Measurements from ENCODE around the gene ST3GAL5. TPM values are rescaled to one million over a fixed set of nuclear protein-coding genes. Genes with fewer than 3 reads are reported as not detected.

Gene ST3GAL5
- polyA plus RNA-seq, 1 of the 3 experiments (the other 2 are of a cell fraction) = 37.6 TPM

DNA sequence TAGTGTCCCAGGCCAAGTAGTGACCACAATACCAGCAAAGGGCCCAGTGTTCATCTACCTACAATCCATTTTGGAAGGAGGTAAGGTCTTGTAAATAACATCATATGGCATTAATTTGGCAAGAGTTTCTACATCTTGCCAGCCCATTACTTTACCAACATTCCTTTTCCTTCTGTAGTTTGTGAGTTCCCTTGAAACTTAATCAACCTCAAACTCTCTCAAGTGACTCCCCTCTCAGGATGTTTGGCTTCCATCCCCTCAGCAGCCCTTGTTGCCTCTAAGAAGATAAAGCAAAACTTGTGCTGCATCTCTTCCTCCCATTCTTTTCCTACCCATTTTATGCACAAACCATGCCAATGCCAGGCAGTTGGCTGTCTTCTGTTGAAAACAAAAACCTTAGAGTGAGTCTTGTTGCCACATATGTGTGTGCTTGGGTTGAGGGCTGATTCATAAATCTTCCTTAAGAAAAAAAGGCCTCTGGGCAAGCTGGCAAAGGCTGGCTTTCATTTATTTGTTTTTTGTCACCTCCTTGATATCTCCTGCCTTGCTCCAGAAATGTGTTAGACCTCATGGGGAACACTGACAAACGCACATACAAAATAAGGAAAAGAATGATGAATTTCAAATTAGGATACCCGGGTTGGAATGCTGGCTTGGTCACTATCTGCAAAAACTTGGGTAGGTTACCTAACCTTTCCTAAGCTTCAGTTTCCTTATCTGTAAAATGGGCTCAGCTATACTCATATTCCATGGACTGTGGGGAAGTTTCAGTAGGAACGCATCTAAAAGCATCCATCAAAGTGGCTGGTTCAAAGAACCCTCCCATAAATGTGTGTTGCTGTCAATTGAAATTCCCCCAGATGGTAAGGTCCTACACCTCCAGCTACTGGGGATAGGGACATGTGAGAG is 29.4 kb upstream of the ST3GAL5 start:
- no peaks in the 10 kb centered on the region for H3K4me1 ChIP-seq (ENCODE audit: control insufficient read depth in 1 of 2, insufficient read depth in 2 of 2, low read depth in 1 of 2, low read length in 1 of 2)
- no peaks in the 10 kb centered on the region for H3K9me3 ChIP-seq
- H3K9ac ChIP-seq = no peak overlapping the region
- TF ChIP-seq TEAD4 (IDR thresholded peaks at IDR 0.05; ENCODE audit: borderline replicate concordance, insufficient read depth) (no peak), NRF1 (IDR thresholded peaks at IDR 0.05; ENCODE audit: low read depth, low read length) (no peak), TCF12 (IDR thresholded peaks at IDR 0.05) (peak; percentile 26; the same call in 1 of the 2 replicates)
- TF ChIP-seq, protein P1, sequence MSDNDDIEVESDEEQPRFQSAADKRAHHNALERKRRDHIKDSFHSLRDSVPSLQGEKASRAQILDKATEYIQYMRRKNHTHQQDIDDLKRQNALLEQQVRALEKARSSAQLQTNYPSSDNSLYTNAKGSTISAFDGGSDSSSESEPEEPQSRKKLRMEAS (IDR thresholded peaks at IDR 0.05; ENCODE audit: low read depth) = no peak
- H3K27me3 ChIP-seq (ENCODE audit: insufficient read depth) = no peaks in the 10 kb centered on the region
- H3K4me2 ChIP-seq = no peak overlapping the region
- no peak overlapping the region for H2AFZ ChIP-seq (ENCODE audit: low read depth)
- H3K36me3 ChIP-seq (replicated peaks in 1 of 2; ENCODE audit: control insufficient read depth in 1 of 2, insufficient read depth in 2 of 2, low read length in 1 of 2) = no peaks in the 10 kb centered on the region
- no peak for DNase-seq
- no peaks in the 10 kb centered on the region for H3K9me2 ChIP-seq
- 52% methylated on average over 3 of the region's 3 CpGs for WGBS (ENCODE audit: low lambda C conversion rate)
- peaks cover 3% of the 10 kb centered on the region for H3F3A ChIP-seq (replicated peaks; ENCODE audit: insufficient read depth)
- ChIA-PET CTCF (interaction anchor here (1.6 to 2.3 kb wide), 2 partner anchors 29 to 162 kb away, joined by 3 to 16 read pairs; partner anchors contain the start of gene ST3GAL5), POLR2A (no interaction called here)
- H4K20me1 ChIP-seq (ENCODE audit: insufficient read depth) = no peaks in the 10 kb centered on the region
- H3K79me2 ChIP-seq (ENCODE audit: insufficient read depth) = no peaks in the 10 kb centered on the region
- H3K4me3 ChIP-seq (ENCODE audit: low read depth in 2 of 2, low read length in 1 of 2) = no peak overlapping the region
- peak overlapping the region in 1 of 2 experiments; percentile 24; a peak in 1 of 4 replicates for H3K27ac ChIP-seq (ENCODE audit: low read depth in 2 of 2, low read length in 1 of 2)

DNA sequence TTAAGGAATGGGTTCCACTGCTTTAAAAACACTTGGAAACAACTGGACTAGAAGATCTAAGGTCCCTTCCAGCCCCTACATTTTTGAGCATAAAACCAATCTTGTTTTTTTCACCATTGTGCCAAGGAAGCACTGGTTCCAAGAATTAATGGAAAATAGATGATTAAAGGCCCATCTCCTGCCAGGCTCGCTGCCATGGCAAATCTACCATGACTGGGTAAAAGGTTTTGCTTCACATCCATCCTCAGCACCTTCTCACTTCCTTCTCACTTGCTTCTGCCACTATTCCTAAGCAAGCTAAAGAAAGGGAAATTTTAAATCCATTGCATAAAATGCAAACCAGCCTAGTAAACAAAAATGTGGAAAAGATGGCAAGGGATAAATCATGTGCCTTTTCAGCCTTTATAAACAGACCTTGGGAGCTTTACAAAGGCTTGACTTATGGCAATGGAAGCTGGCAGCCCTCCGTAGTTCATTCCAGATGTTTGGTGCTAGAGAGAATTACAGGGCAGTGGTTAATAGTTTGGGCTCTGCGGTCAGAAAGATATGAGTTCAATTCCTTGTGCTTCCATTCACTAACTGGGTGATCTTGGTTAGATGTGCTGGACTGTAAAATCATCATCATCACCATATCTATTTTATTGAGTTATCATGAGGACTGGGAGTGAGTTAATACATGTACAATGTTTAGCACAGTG is 27.0 kb upstream of the ST3GAL5 start:
- Histone ChIP-seq H3K36me3 (replicated peaks in 1 of 2; ENCODE audit: control insufficient read depth in 1 of 2, insufficient read depth in 2 of 2, low read length in 1 of 2) (no peaks in the 10 kb centered on the region), H3K9ac (no peak overlapping the region), H3F3A (replicated peaks; ENCODE audit: insufficient read depth) (peaks cover 13% of the 10 kb centered on the region), H2AFZ (ENCODE audit: low read depth) (no peak overlapping the region), H3K9me2 (no peaks in the 10 kb centered on the region), H3K27ac (ENCODE audit: low read depth in 2 of 2, low read length in 1 of 2) (no peak overlapping the region), H4K20me1 (ENCODE audit: insufficient read depth) (no peaks in the 10 kb centered on the region), H3K4me1 (ENCODE audit: control insufficient read depth in 1 of 2, insufficient read depth in 2 of 2, low read depth in 1 of 2, low read length in 1 of 2) (peaks cover 0 to 9% of the 10 kb centered on the region in 2 experiments; a peak in 1 of 4 replicates), H3K4me2 (no peak overlapping the region), H3K4me3 (ENCODE audit: low read depth in 2 of 2, low read length in 1 of 2) (no peak overlapping the region), H3K79me2 (ENCODE audit: insufficient read depth) (no peaks in the 10 kb centered on the region), H3K9me3 (no peaks in the 10 kb centered on the region), H3K27me3 (ENCODE audit: insufficient read depth) (no peaks in the 10 kb centered on the region)
- TF ChIP-seq RXRA (IDR thresholded peaks at IDR 0.05; ENCODE audit: borderline replicate concordance, low read depth) (no peak), RFX5 (IDR thresholded peaks at IDR 0.05; ENCODE audit: low read length) (no peak), SMC3 (IDR thresholded peaks at IDR 0.05; ENCODE audit: low read depth, low read length) (no peak), TAF1 (IDR thresholded peaks at IDR 0.05; ENCODE audit: borderline replicate concordance, low read depth, low read length) (no peak), GABPA (IDR thresholded peaks at IDR 0.05; ENCODE audit: low read depth) (no peak), FOXJ3 (CRISPR knock-in tag; IDR thresholded peaks at IDR 0.05) (no peak), GATA2 (CRISPR knock-in tag; IDR thresholded peaks at IDR 0.05) (no peak)
- TF ChIP-seq, protein P2, sequence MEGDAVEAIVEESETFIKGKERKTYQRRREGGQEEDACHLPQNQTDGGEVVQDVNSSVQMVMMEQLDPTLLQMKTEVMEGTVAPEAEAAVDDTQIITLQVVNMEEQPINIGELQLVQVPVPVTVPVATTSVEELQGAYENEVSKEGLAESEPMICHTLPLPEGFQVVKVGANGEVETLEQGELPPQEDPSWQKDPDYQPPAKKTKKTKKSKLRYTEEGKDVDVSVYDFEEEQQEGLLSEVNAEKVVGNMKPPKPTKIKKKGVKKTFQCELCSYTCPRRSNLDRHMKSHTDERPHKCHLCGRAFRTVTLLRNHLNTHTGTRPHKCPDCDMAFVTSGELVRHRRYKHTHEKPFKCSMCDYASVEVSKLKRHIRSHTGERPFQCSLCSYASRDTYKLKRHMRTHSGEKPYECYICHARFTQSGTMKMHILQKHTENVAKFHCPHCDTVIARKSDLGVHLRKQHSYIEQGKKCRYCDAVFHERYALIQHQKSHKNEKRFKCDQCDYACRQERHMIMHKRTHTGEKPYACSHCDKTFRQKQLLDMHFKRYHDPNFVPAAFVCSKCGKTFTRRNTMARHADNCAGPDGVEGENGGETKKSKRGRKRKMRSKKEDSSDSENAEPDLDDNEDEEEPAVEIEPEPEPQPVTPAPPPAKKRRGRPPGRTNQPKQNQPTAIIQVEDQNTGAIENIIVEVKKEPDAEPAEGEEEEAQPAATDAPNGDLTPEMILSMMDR (IDR thresholded peaks at IDR 0.05) = no peak
- TF ChIP-seq, protein P3, sequence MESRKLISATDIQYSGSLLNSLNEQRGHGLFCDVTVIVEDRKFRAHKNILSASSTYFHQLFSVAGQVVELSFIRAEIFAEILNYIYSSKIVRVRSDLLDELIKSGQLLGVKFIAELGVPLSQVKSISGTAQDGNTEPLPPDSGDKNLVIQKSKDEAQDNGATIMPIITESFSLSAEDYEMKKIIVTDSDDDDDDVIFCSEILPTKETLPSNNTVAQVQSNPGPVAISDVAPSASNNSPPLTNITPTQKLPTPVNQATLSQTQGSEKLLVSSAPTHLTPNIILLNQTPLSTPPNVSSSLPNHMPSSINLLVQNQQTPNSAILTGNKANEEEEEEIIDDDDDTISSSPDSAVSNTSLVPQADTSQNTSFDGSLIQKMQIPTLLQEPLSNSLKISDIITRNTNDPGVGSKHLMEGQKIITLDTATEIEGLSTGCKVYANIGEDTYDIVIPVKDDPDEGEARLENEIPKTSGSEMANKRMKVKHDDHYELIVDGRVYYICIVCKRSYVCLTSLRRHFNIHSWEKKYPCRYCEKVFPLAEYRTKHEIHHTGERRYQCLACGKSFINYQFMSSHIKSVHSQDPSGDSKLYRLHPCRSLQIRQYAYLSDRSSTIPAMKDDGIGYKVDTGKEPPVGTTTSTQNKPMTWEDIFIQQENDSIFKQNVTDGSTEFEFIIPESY (IDR thresholded peaks at IDR 0.05; ENCODE audit: borderline replicate concordance, low read depth) = no peak
- TF ChIP-seq, protein P4, sequence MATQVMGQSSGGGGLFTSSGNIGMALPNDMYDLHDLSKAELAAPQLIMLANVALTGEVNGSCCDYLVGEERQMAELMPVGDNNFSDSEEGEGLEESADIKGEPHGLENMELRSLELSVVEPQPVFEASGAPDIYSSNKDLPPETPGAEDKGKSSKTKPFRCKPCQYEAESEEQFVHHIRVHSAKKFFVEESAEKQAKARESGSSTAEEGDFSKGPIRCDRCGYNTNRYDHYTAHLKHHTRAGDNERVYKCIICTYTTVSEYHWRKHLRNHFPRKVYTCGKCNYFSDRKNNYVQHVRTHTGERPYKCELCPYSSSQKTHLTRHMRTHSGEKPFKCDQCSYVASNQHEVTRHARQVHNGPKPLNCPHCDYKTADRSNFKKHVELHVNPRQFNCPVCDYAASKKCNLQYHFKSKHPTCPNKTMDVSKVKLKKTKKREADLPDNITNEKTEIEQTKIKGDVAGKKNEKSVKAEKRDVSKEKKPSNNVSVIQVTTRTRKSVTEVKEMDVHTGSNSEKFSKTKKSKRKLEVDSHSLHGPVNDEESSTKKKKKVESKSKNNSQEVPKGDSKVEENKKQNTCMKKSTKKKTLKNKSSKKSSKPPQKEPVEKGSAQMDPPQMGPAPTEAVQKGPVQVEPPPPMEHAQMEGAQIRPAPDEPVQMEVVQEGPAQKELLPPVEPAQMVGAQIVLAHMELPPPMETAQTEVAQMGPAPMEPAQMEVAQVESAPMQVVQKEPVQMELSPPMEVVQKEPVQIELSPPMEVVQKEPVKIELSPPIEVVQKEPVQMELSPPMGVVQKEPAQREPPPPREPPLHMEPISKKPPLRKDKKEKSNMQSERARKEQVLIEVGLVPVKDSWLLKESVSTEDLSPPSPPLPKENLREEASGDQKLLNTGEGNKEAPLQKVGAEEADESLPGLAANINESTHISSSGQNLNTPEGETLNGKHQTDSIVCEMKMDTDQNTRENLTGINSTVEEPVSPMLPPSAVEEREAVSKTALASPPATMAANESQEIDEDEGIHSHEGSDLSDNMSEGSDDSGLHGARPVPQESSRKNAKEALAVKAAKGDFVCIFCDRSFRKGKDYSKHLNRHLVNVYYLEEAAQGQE (IDR thresholded peaks at IDR 0.05; ENCODE audit: low read depth, low read length) = no peak
- DNase-seq = no peak
- ChIA-PET CTCF (interaction anchor here (1.4 to 4.4 kb wide), 3 partner anchors 27 to 187 kb away, joined by 4 to 15 read pairs (median 6); partner anchors contain the start of gene ST3GAL5), POLR2A (no interaction called here)
- WGBS (ENCODE audit: low lambda C conversion rate) = 86% methylated on average over 3 of the region's 3 CpGs
